GM18498 (cell line): ENCODE results near the gene CMTR1.
A peak's percentile ranks its signal among the peaks of the same experiment; 100 is the strongest.
"Not testable (repeated sequence)": the region's sequence is repeated elsewhere in the genome, so short reads cannot be mapped to it uniquely, and the experiment has no call there.

Experiments used
- ATAC-seq: cut with Tn5 transposase; IDR thresholded peaks from one replicate; pipeline ENCODE4 v1.9.1; 2021; ENCODE audit warnings: mild to moderate bottlenecking, moderate library complexity; ENCODE audit not compliant: unreplicated experiment

The CMTR1 gene

GRCh38 chr6:37433657-37434271 lies 743 bp downstream of the CMTR1 start:
- peak; percentile 32 for ATAC-seq

- no peak for ATAC-seq
Observed at GRCh38 chr6:37435373-37435772, 2.4 kb downstream of the CMTR1 start.

- no peak for ATAC-seq
Observed at GRCh38 chr6:37435816-37436215, 2.8 kb downstream of the CMTR1 start.

- ATAC-seq: no peak
Observed at GRCh38 chr6:37438930-37439329, 5.9 kb downstream of the CMTR1 start.

- ATAC-seq: no peak
Observed at GRCh38 chr6:37441651-37442050, 8.6 kb downstream of the CMTR1 start.

- ATAC-seq: no peak
Observed at GRCh38 chr6:37442416-37443215, 9.6 kb downstream of the CMTR1 start.

- ATAC-seq: not testable (repeated sequence)
Observed at GRCh38 chr6:37443216-37443542, 10.2 kb downstream of the CMTR1 start.

GRCh38 chr6:37449984-37450383 lies 17.0 kb downstream of the CMTR1 start:
- no peak for ATAC-seq

- no peak for ATAC-seq
Observed at GRCh38 chr6:37451441-37452193, 18.6 kb downstream of the CMTR1 start.

- ATAC-seq: no peak
Observed at GRCh38 chr6:37452522-37452921, 19.5 kb downstream of the CMTR1 start.

GRCh38 chr6:37454420-37455140 lies 21.6 kb downstream of the CMTR1 start:
- no peak for ATAC-seq

- ATAC-seq: no peak
Observed at GRCh38 chr6:37456126-37456525, 23.1 kb downstream of the CMTR1 start.

- ATAC-seq: no peak
Observed at GRCh38 chr6:37456816-37457560, 24.0 kb downstream of the CMTR1 start.

GRCh38 chr6:37459981-37460800 lies 27.2 kb downstream of the CMTR1 start:
- no peak for ATAC-seq

- no peak for ATAC-seq
Observed at GRCh38 chr6:37460805-37461204, 27.8 kb downstream of the CMTR1 start.

- no peak for ATAC-seq
Observed at GRCh38 chr6:37463110-37463509, 30.1 kb downstream of the CMTR1 start.

GRCh38 chr6:37467718-37468117 lies 34.7 kb downstream of the CMTR1 start:
- no peak for ATAC-seq

GRCh38 chr6:37473364-37474095 lies 40.5 kb downstream of the CMTR1 start:
- no peak for ATAC-seq

- no peak for ATAC-seq
Observed at GRCh38 chr6:37474316-37474715, 41.3 kb downstream of the CMTR1 start.
